ENCODE results near the gene IRF2.

IRF2 gene

GRCh38 chr4:184442314-184442635 is 32.1 kb downstream of the IRF2 start:
- Histone ChIP-seq H4K20me1 (ENCODE audit: insufficient read depth) (no peaks in the 10 kb centered on the region), H3K9ac (no peak overlapping the region), H2AFZ (ENCODE audit: low read depth) (no peak overlapping the region), H3K4me3 (IDR thresholded peaks at IDR 0.05; ENCODE audit: insufficient read depth, low read depth, low read length) (no peak overlapping the region), H3K4me2 (no peak overlapping the region), H3K36me3 (ENCODE audit: insufficient read depth) (no peaks in the 10 kb centered on the region), H3K27ac (no peak overlapping the region), H3K4me1 (ENCODE audit: low read depth, poor library complexity, severe bottlenecking) (peaks cover 52% of the 10 kb centered on the region), H3K79me2 (ENCODE audit: insufficient read depth, low read depth) (peaks cover 87% of the 10 kb centered on the region), H3K27me3 (ENCODE audit: insufficient read depth, low read depth) (no peaks in the 10 kb centered on the region)
- no peak for TF ChIP-seq CTCF (conservative IDR thresholded peaks at IDR 0.05; ENCODE audit: low read depth, low read length)

GRCh38 chr4:184441461-184442313 is 32.7 kb downstream of the IRF2 start:
- H3K4me2 ChIP-seq, result no peak overlapping the region
- no peaks in the 10 kb centered on the region for H4K20me1 ChIP-seq (ENCODE audit: insufficient read depth)
- H3K36me3 ChIP-seq (ENCODE audit: insufficient read depth), result no peaks in the 10 kb centered on the region
- H3K4me3 ChIP-seq (IDR thresholded peaks at IDR 0.05; ENCODE audit: insufficient read depth, low read depth, low read length), result no peak overlapping the region
- no peak overlapping the region for H2AFZ ChIP-seq (ENCODE audit: low read depth)
- no peak overlapping the region for H3K27ac ChIP-seq
- no peaks in the 10 kb centered on the region for H3K27me3 ChIP-seq (ENCODE audit: insufficient read depth, low read depth)
- H3K79me2 ChIP-seq (ENCODE audit: insufficient read depth, low read depth), result peaks cover 86% of the 10 kb centered on the region
- no peak for TF ChIP-seq CTCF (conservative IDR thresholded peaks at IDR 0.05; ENCODE audit: low read depth, low read length)
- H3K4me1 ChIP-seq (ENCODE audit: low read depth, poor library complexity, severe bottlenecking), result peaks cover 46% of the 10 kb centered on the region
- no peak overlapping the region for H3K9ac ChIP-seq

- Histone ChIP-seq H3K27ac (no peak overlapping the region), H3K9ac (no peak overlapping the region), H3K4me2 (no peak overlapping the region), H3K27me3 (ENCODE audit: insufficient read depth, low read depth) (no peaks in the 10 kb centered on the region), H3K4me1 (ENCODE audit: low read depth, poor library complexity, severe bottlenecking) (peaks cover 37% of the 10 kb centered on the region), H2AFZ (ENCODE audit: low read depth) (no peak overlapping the region), H3K36me3 (ENCODE audit: insufficient read depth) (no peaks in the 10 kb centered on the region), H3K79me2 (ENCODE audit: insufficient read depth, low read depth) (peaks cover 84% of the 10 kb centered on the region), H3K4me3 (IDR thresholded peaks at IDR 0.05; ENCODE audit: insufficient read depth, low read depth, low read length) (no peak overlapping the region), H4K20me1 (ENCODE audit: insufficient read depth) (no peaks in the 10 kb centered on the region)
- TF ChIP-seq CTCF (conservative IDR thresholded peaks at IDR 0.05; ENCODE audit: low read depth, low read length), result no peak
Observed at GRCh38 chr4:184440595-184441358, 33.6 kb downstream of the IRF2 start.

- H3K27ac ChIP-seq, result no peak overlapping the region
- H3K27me3 ChIP-seq (ENCODE audit: insufficient read depth, low read depth), result no peaks in the 10 kb centered on the region
- H3K36me3 ChIP-seq (ENCODE audit: insufficient read depth), result no peaks in the 10 kb centered on the region
- peaks cover 78% of the 10 kb centered on the region for H3K79me2 ChIP-seq (ENCODE audit: insufficient read depth, low read depth)
- H4K20me1 ChIP-seq (ENCODE audit: insufficient read depth), result no peaks in the 10 kb centered on the region
- no peak overlapping the region for H2AFZ ChIP-seq (ENCODE audit: low read depth)
- H3K9ac ChIP-seq, result no peak overlapping the region
- TF ChIP-seq CTCF (conservative IDR thresholded peaks at IDR 0.05; ENCODE audit: low read depth, low read length), result no peak
- H3K4me1 ChIP-seq (ENCODE audit: low read depth, poor library complexity, severe bottlenecking), result peaks cover 30% of the 10 kb centered on the region
- no peak overlapping the region for H3K4me2 ChIP-seq
- no peak overlapping the region for H3K4me3 ChIP-seq (IDR thresholded peaks at IDR 0.05; ENCODE audit: insufficient read depth, low read depth, low read length)
Observed at GRCh38 chr4:184439856-184440594, 34.3 kb downstream of the IRF2 start.
